A549 (cell line): ENCODE data around the gene MGAT5.

Experiments
- CBX8 ChIP-seq: fragments of 200-600 bp; sonication (generic); IDR thresholded peaks from 2 replicates; pipeline ENCODE4 v1.6.1; 2016
- MYC ChIP-seq: IDR thresholded peaks from 2 replicates; pipeline ENCODE4 v1.6.1; 2012; ENCODE audit warnings: mild to moderate bottlenecking, inconsistent platforms, low read length, improper control_type of control experiment, borderline replicate concordance
- TF ChIP-seq, protein P1 (sequence below): fragments of 200-600 bp; sonication (generic); IDR thresholded peaks from 2 replicates; pipeline ENCODE4 v1.6.1; 2016; ENCODE audit warnings: antibody characterized with exemption, mild to moderate bottlenecking, moderate library complexity

DNA sequence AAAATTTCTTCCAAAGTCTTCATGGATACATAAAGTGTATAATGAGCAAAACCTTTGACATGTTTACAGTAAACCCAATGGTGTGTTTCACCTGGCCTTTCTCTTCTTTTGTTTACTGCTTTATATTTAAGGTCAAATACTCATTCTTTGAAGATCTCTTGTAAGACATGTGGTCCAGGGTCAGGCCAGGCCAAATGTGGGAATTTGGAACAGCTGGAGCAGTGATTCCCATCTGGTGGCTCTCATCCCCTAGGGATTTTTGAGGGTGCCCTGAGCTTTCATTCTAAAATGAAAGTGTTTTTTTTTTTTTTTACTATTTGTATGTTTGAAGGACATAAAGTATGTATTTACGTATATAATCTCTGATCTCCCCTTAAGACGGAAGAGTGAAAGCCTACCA lies 13.8 kb upstream of the MGAT5 start:
- TF ChIP-seq, protein P1, sequence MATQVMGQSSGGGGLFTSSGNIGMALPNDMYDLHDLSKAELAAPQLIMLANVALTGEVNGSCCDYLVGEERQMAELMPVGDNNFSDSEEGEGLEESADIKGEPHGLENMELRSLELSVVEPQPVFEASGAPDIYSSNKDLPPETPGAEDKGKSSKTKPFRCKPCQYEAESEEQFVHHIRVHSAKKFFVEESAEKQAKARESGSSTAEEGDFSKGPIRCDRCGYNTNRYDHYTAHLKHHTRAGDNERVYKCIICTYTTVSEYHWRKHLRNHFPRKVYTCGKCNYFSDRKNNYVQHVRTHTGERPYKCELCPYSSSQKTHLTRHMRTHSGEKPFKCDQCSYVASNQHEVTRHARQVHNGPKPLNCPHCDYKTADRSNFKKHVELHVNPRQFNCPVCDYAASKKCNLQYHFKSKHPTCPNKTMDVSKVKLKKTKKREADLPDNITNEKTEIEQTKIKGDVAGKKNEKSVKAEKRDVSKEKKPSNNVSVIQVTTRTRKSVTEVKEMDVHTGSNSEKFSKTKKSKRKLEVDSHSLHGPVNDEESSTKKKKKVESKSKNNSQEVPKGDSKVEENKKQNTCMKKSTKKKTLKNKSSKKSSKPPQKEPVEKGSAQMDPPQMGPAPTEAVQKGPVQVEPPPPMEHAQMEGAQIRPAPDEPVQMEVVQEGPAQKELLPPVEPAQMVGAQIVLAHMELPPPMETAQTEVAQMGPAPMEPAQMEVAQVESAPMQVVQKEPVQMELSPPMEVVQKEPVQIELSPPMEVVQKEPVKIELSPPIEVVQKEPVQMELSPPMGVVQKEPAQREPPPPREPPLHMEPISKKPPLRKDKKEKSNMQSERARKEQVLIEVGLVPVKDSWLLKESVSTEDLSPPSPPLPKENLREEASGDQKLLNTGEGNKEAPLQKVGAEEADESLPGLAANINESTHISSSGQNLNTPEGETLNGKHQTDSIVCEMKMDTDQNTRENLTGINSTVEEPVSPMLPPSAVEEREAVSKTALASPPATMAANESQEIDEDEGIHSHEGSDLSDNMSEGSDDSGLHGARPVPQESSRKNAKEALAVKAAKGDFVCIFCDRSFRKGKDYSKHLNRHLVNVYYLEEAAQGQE: no peak
- TF ChIP-seq CBX8: no peak
- no peak for TF ChIP-seq MYC
